ENCODE results near the gene UQCRQ.

The UQCRQ gene
- total RNA-seq: 29.7 to 92.8 (median 36.7) reads per million in 9 experiments

GRCh38 chr5:132866342-132867045, at the start of gene UQCRQ, which contains the start of gene GDF9:
UQCRQ (plus strand) TSS chr5:132866642; CDS start chr5:132866882, 240 bp downstream.
GDF9 (minus strand) TSS chr5:132866469; CDS start chr5:132864533, 1,936 bp downstream.
- peaks cover 14 to 17% of the 10 kb centered on the region in 2 donors for H3K4me1 Mint-ChIP-seq (ENCODE audit: low read depth in 2 of 2)
- peaks cover 34% of the 10 kb centered on the region for H3K36me3 Mint-ChIP-seq (ENCODE audit: insufficient read depth)
- ATAC-seq (replicated peaks) (peak; percentile 96), DNase-seq (peak; percentile 89 to 93 (median 90))
- H3K27ac Mint-ChIP-seq: peak within 1 kb of the TSS; percentile 96 to 98
- H3K27me3 Mint-ChIP-seq: no peaks in the 10 kb centered on the region
- H3K4me3 Mint-ChIP-seq: peak within 1 kb of the TSS; percentile 89 to 97
- H3K9me3 Mint-ChIP-seq: no peaks in the 10 kb centered on the region

GRCh38 chr5:132817011-132817410, 49.4 kb upstream of the UQCRQ start:
- no peak for ATAC-seq (replicated peaks)

GRCh38 chr5:132819468-132819867, 47.0 kb upstream of the UQCRQ start:
- H3K4me1 Mint-ChIP-seq (ENCODE audit: low read depth in 2 of 2): peaks cover 4 to 7% of the 10 kb centered on the region in 2 donors
- H3K36me3 Mint-ChIP-seq (ENCODE audit: insufficient read depth): no peaks in the 10 kb centered on the region
- peak overlapping the region in 1 of 2 donors; percentile 60 for H3K4me3 Mint-ChIP-seq
- DNase-seq (no peak), ATAC-seq (replicated peaks) (no peak)
- H3K27ac Mint-ChIP-seq: peak overlapping the region in 1 of 2 donors; percentile 42
- H3K9me3 Mint-ChIP-seq: no peaks in the 10 kb centered on the region
- peaks cover 13 to 42% of the 10 kb centered on the region in 2 donors for H3K27me3 Mint-ChIP-seq

More at GRCh38 chr5:132817011-132817410, 49.4 kb upstream of the UQCRQ start:
- Mint-ChIP-seq H3K4me1 (ENCODE audit: low read depth in 2 of 2) (peaks cover 8 to 12% of the 10 kb centered on the region in 2 donors), H3K9me3 (no peaks in the 10 kb centered on the region), H3K36me3 (ENCODE audit: insufficient read depth) (no peaks in the 10 kb centered on the region), H3K27ac (no peak overlapping the region), H3K27me3 (peaks cover 14 to 37% of the 10 kb centered on the region in 2 donors), H3K4me3 (no peak overlapping the region)
- no peak for DNase-seq

- peaks cover 3% of the 10 kb centered on the region for H3K36me3 Mint-ChIP-seq (ENCODE audit: insufficient read depth)
- peaks cover 4 to 7% of the 10 kb centered on the region in 2 donors for H3K4me1 Mint-ChIP-seq (ENCODE audit: low read depth in 2 of 2)
- peak; percentile 86 to 88 (median 86) for DNase-seq
- peaks cover 13 to 50% of the 10 kb centered on the region in 2 donors for H3K27me3 Mint-ChIP-seq
- H3K9me3 Mint-ChIP-seq: no peaks in the 10 kb centered on the region
- ATAC-seq (replicated peaks): peak; percentile 98
- H3K27ac Mint-ChIP-seq: no peak overlapping the region
- H3K4me3 Mint-ChIP-seq: peak overlapping the region in 1 of 2 donors; percentile 60
Measured at GRCh38 chr5:132820162-132820754, 46.2 kb upstream of the UQCRQ start.

GRCh38 chr5:132821350-132821749, 45.1 kb upstream of the UQCRQ start:
- Mint-ChIP-seq H3K9me3 (no peaks in the 10 kb centered on the region), H3K27ac (no peak overlapping the region), H3K27me3 (peaks cover 18 to 58% of the 10 kb centered on the region in 2 donors), H3K4me1 (ENCODE audit: low read depth in 2 of 2) (peaks cover 4 to 7% of the 10 kb centered on the region in 2 donors), H3K36me3 (ENCODE audit: insufficient read depth) (peaks cover 3% of the 10 kb centered on the region), H3K4me3 (no peak overlapping the region)
- DNase-seq: no peak
- ATAC-seq (replicated peaks): no peak

- Mint-ChIP-seq H3K36me3 (ENCODE audit: insufficient read depth) (peaks cover 3% of the 10 kb centered on the region), H3K27me3 (peaks cover 23 to 63% of the 10 kb centered on the region in 2 donors), H3K4me3 (no peak overlapping the region), H3K27ac (no peak overlapping the region), H3K9me3 (no peaks in the 10 kb centered on the region), H3K4me1 (ENCODE audit: low read depth in 2 of 2) (peaks cover 4 to 7% of the 10 kb centered on the region in 2 donors)
- ATAC-seq (replicated peaks): no peak
- no peak for DNase-seq
Measured at GRCh38 chr5:132821791-132822190, 44.7 kb upstream of the UQCRQ start.

GRCh38 chr5:132822650-132823480, 43.6 kb upstream of the UQCRQ start:
- Mint-ChIP-seq H3K27me3 (peaks cover 33 to 73% of the 10 kb centered on the region in 2 donors), H3K4me3 (no peak overlapping the region), H3K27ac (no peak overlapping the region), H3K36me3 (ENCODE audit: insufficient read depth) (peaks cover 3% of the 10 kb centered on the region), H3K9me3 (no peaks in the 10 kb centered on the region), H3K4me1 (ENCODE audit: low read depth in 2 of 2) (peaks cover 4 to 7% of the 10 kb centered on the region in 2 donors)
- ATAC-seq (replicated peaks) (no peak), DNase-seq (no peak)

- Mint-ChIP-seq H3K27me3 (peaks cover 33 to 80% of the 10 kb centered on the region in 2 donors), H3K36me3 (ENCODE audit: insufficient read depth) (peaks cover 3% of the 10 kb centered on the region), H3K9me3 (no peaks in the 10 kb centered on the region), H3K27ac (no peak overlapping the region), H3K4me3 (no peak overlapping the region), H3K4me1 (ENCODE audit: low read depth in 2 of 2) (peaks cover 4 to 7% of the 10 kb centered on the region in 2 donors)
- no peak for DNase-seq
- ATAC-seq (replicated peaks): no peak
Measured at GRCh38 chr5:132823481-132824050, 42.9 kb upstream of the UQCRQ start.

- Mint-ChIP-seq H3K27ac (no peak overlapping the region), H3K9me3 (no peaks in the 10 kb centered on the region), H3K36me3 (ENCODE audit: insufficient read depth) (peaks cover 3% of the 10 kb centered on the region), H3K4me3 (peak overlapping the region in 1 of 2 donors; percentile 49), H3K4me1 (ENCODE audit: low read depth in 2 of 2) (peaks cover 8 to 9% of the 10 kb centered on the region in 2 donors), H3K27me3 (peaks cover 38 to 80% of the 10 kb centered on the region in 2 donors)
- ATAC-seq (replicated peaks) (no peak), DNase-seq (no peak)
Measured at GRCh38 chr5:132824426-132824825, 42.0 kb upstream of the UQCRQ start.

GRCh38 chr5:132825033-132825833, 41.2 kb upstream of the UQCRQ start:
- H3K36me3 Mint-ChIP-seq (ENCODE audit: insufficient read depth): peaks cover 3% of the 10 kb centered on the region
- H3K4me3 Mint-ChIP-seq: peak overlapping the region in 1 of 2 donors; percentile 49
- H3K27me3 Mint-ChIP-seq: peaks cover 35 to 77% of the 10 kb centered on the region in 2 donors

GRCh38 chr5:132825834-132826391, 40.5 kb upstream of the UQCRQ start:
- Mint-ChIP-seq H3K9me3 (no peaks in the 10 kb centered on the region), H3K4me1 (ENCODE audit: low read depth in 2 of 2) (peaks cover 8 to 10% of the 10 kb centered on the region in 2 donors), H3K36me3 (ENCODE audit: insufficient read depth) (peaks cover 3% of the 10 kb centered on the region), H3K27ac (no peak overlapping the region), H3K4me3 (peak overlapping the region in 1 of 2 donors; percentile 45), H3K27me3 (peaks cover 33 to 76% of the 10 kb centered on the region in 2 donors)
- DNase-seq (no peak), ATAC-seq (replicated peaks) (peak; percentile 31)

More at GRCh38 chr5:132825033-132825833, 41.2 kb upstream of the UQCRQ start:
- Mint-ChIP-seq H3K27ac (no peak overlapping the region), H3K9me3 (no peaks in the 10 kb centered on the region), H3K4me1 (ENCODE audit: low read depth in 2 of 2) (peaks cover 10% of the 10 kb centered on the region in 2 donors)
- ATAC-seq (replicated peaks) (peak; percentile 7), DNase-seq (no peak)
